Activated CD8-positive, alpha-beta T cell treated with anti-CD3 and anti-CD28 coated beads for 36 hours (primary cell): Measurements from ENCODE around the gene PKLR. TPM values are rescaled to one million over a fixed set of nuclear protein-coding genes. Genes with fewer than 3 reads are reported as not detected.

ENCODE experiments used
- ATAC-seq: fragments of 200-7000 bp; cut with Tn5 transposase; one replicate; pipeline ENCODE4 v1.10.0; 2021; ENCODE audit warnings: mild to moderate bottlenecking, moderate library complexity
- CTCF ChIA-PET: fragments of 350-600 bp; sonication (Branson Sonifier 250); formaldehyde crosslinking; loops from one replicate; lab custom pipeline; 2021; ENCODE audit warnings: antibody characterized with exemption; lab: Charles Lee
- POLR2A ChIA-PET: fragments of 350-600 bp; sonication (Branson Sonifier 250); formaldehyde crosslinking; loops from one replicate; lab custom pipeline; 2021; ENCODE audit warnings: antibody characterized with exemption; lab: Charles Lee
- DNase-seq: peaks from one replicate; pipeline ENCODE4 v3.0.0-alpha.2; 2020
- H3K27ac Mint-ChIP-seq: one replicate; pipeline ENCODE4 v1.8.0; 2021; ENCODE audit warnings: mild to moderate bottlenecking, mixed read lengths
- H3K27me3 Mint-ChIP-seq: one replicate; pipeline ENCODE4 v1.8.0; 2021; ENCODE audit warnings: mixed read lengths
- H3K36me3 Mint-ChIP-seq: one replicate; pipeline ENCODE4 v1.8.0; 2021; ENCODE audit warnings: low read depth, mixed read lengths
- H3K4me1 Mint-ChIP-seq: one replicate; pipeline ENCODE4 v1.8.0; 2021; ENCODE audit warnings: low read depth, mixed read lengths
- H3K4me3 Mint-ChIP-seq: one replicate; pipeline ENCODE4 v1.8.0; 2021; ENCODE audit warnings: mild to moderate bottlenecking, moderate library complexity, mixed read lengths
- H3K9me3 Mint-ChIP-seq: one replicate; pipeline ENCODE4 v1.8.0; 2021; ENCODE audit warnings: mixed read lengths
- CTCF ChIP-seq: fragments of 200-600 bp; IDR thresholded peaks from one replicate; pipeline ENCODE4 v1.8.0; 2022; ENCODE audit warnings: antibody characterized with exemption, mild to moderate bottlenecking
- intact Hi-C: fragments of 100-400 bp; cut with micrococcal nuclease; formaldehyde crosslinking; loops from one replicate; pipeline ENCODE4 v1.10.0; 2022
- total RNA-seq, 2 experiments: library from RNA; stranded (reverse); gene quantifications; one replicate each; pipeline ENCODE4 v1.2.3, GENCODE V29; 2021

Gene PKLR
- total RNA-seq, result not detected

GRCh38 chr1:155301342-155301841 lies at the start of gene PKLR:
PKLR (minus strand) TSS chr1:155301438; CDS start chr1:155301395, 43 bp downstream.
- intact Hi-C loops, result no loop called here
- POLR2A ChIA-PET, result no interaction called here

GRCh38 chr1:155342842-155343241 lies 41.6 kb upstream of the PKLR start:
- Mint-ChIP-seq H3K27me3 (no peaks in the 10 kb centered on the region), H3K4me1 (peaks cover 3% of the 10 kb centered on the region), H3K36me3 (peaks cover 30% of the 10 kb centered on the region), H3K27ac (no peak overlapping the region), H3K4me3 (no peak overlapping the region), H3K9me3 (no peaks in the 10 kb centered on the region)
- ChIA-PET POLR2A (interaction anchor here (0.8 kb wide), 1 partner anchor 48 kb away, joined by 3 read pairs; no protein-coding TSS in a partner anchor), CTCF (interaction anchor here (0.7 to 1.6 kb wide), 4 partner anchors 8 to 66 kb away, joined by 3 to 4 read pairs (median 4); no protein-coding TSS in a partner anchor)
- DNase-seq, result no peak
- ATAC-seq, result no peak
- intact Hi-C loops, result no loop called here
- no peak for TF ChIP-seq CTCF

More at GRCh38 chr1:155301342-155301841, at the start of gene PKLR:
- ATAC-seq, result no peak
- H3K4me1 Mint-ChIP-seq, result no peaks in the 10 kb centered on the region
- H3K27ac Mint-ChIP-seq, result no peak within 1 kb of the TSS
- no peak for TF ChIP-seq CTCF
- H3K9me3 Mint-ChIP-seq, result no peaks in the 10 kb centered on the region
- H3K27me3 Mint-ChIP-seq, result peaks cover 14% of the 10 kb centered on the region
- no peaks in the 10 kb centered on the region for H3K36me3 Mint-ChIP-seq
- no peak for DNase-seq
- no peak within 1 kb of the TSS for H3K4me3 Mint-ChIP-seq
- CTCF ChIA-PET, result no interaction called here

- ChIA-PET CTCF (interaction anchor here (1.4 to 2.7 kb wide), 3 partner anchors 16 to 88 kb away, joined by 5 to 10 read pairs (median 6); no protein-coding TSS in a partner anchor), POLR2A (interaction anchor here (1.5 kb wide), 1 partner anchor 14 kb away, joined by 7 read pairs; no protein-coding TSS in a partner anchor)
- intact Hi-C loops, result no loop called here
- peaks cover 27% of the 10 kb centered on the region for H3K36me3 Mint-ChIP-seq
- H3K27me3 Mint-ChIP-seq, result no peaks in the 10 kb centered on the region
- TF ChIP-seq CTCF, result no peak
- H3K9me3 Mint-ChIP-seq, result no peaks in the 10 kb centered on the region
- DNase-seq (no peak), ATAC-seq (no peak)
- H3K27ac Mint-ChIP-seq, result no peak overlapping the region
- H3K4me1 Mint-ChIP-seq, result peaks cover 3% of the 10 kb centered on the region
- H3K4me3 Mint-ChIP-seq, result no peak overlapping the region
Observed at GRCh38 chr1:155339515-155340097, 38.4 kb upstream of the PKLR start.

GRCh38 chr1:155334962-155335361 lies 33.7 kb upstream of the PKLR start:
- intact Hi-C loops, result no loop called here
- H3K27ac Mint-ChIP-seq, result no peak overlapping the region

More at GRCh38 chr1:155334962-155335361, 33.7 kb upstream of the PKLR start:
- peaks cover 3% of the 10 kb centered on the region for H3K4me1 Mint-ChIP-seq
- H3K36me3 Mint-ChIP-seq, result peaks cover 27% of the 10 kb centered on the region
- no peak overlapping the region for H3K4me3 Mint-ChIP-seq
- TF ChIP-seq CTCF, result no peak
- no peaks in the 10 kb centered on the region for H3K9me3 Mint-ChIP-seq
- DNase-seq (no peak), ATAC-seq (no peak)
- ChIA-PET CTCF (interaction anchor here (1.0 to 1.4 kb wide), 3 partner anchors 8 to 64 kb away, joined by 3 to 8 read pairs (median 3); no protein-coding TSS in a partner anchor), POLR2A (interaction anchor here (0.7 kb wide), 2 partner anchors 16 to 1006 kb away, joined by 3 to 4 read pairs; no protein-coding TSS in a partner anchor)
- H3K27me3 Mint-ChIP-seq, result no peaks in the 10 kb centered on the region
